ENCODE data around the gene TMEM245.
A peak's percentile ranks its signal among the peaks of the same experiment; 100 is the strongest.

TMEM245 gene

GRCh38 chr9:109014608-109015280 is 105.0 kb downstream of the TMEM245 start:
- H3F3A ChIP-seq (ENCODE audit: insufficient read depth, low read length), result peaks cover 6% of the 10 kb centered on the region; the same call in 1 of the 2 replicates

GRCh38 chr9:109013679-109014607 is 105.8 kb downstream of the TMEM245 start:
- peaks cover 6% of the 10 kb centered on the region; the same call in 1 of the 2 replicates for H3F3A ChIP-seq (ENCODE audit: insufficient read depth, low read length)
- H4K20me1 ChIP-seq (ENCODE audit: insufficient read depth, low read length), result no peaks in the 10 kb centered on the region
- peak overlapping the region; percentile 34; the same call in 1 of the 2 replicates for H3K9ac ChIP-seq (ENCODE audit: low read length)
- H2AFZ ChIP-seq (ENCODE audit: low read length), result 0 out of 2 replicates have a peak overlapping the region, but pooled peaks have one; percentile 8
- H3K27me3 ChIP-seq (ENCODE audit: insufficient read depth, low read length), result no peaks in the 10 kb centered on the region
- H3K79me2 ChIP-seq (ENCODE audit: insufficient read depth, low read length), result peaks cover 4% of the 10 kb centered on the region; the same call in 1 of the 2 replicates
- peak overlapping the region; percentile 47 for H3K27ac ChIP-seq (ENCODE audit: low read depth, low read length, poor library complexity, severe bottlenecking)
- TF ChIP-seq EZH2 (IDR thresholded peaks at IDR 0.05; ENCODE audit: borderline replicate concordance, low read length) (no peak), CTCF (IDR thresholded peaks at IDR 0.05; ENCODE audit: low read length) (no peak)
- H3K4me3 ChIP-seq (ENCODE audit: low read depth, low read length, poor library complexity, severe bottlenecking), result peak overlapping the region; percentile 86
- H3K9me2 ChIP-seq (ENCODE audit: low read depth, low read length), result no peaks in the 10 kb centered on the region
- peak overlapping the region; percentile 59 for H3K4me2 ChIP-seq (ENCODE audit: low read length)
- peaks cover under 1% of the 10 kb centered on the region; the same call in 1 of the 2 replicates for H3K36me3 ChIP-seq (ENCODE audit: insufficient read depth, low read length)
- no peaks in the 10 kb centered on the region for H3K9me3 ChIP-seq (ENCODE audit: low read length)
- peaks cover 34% of the 10 kb centered on the region for H3K4me1 ChIP-seq (ENCODE audit: insufficient read depth, low read length, severe bottlenecking)

More at GRCh38 chr9:109014608-109015280, 105.0 kb downstream of the TMEM245 start:
- Histone ChIP-seq H3K4me1 (ENCODE audit: insufficient read depth, low read length, severe bottlenecking) (peaks cover 34% of the 10 kb centered on the region), H3K9me3 (ENCODE audit: low read length) (no peaks in the 10 kb centered on the region), H3K9me2 (ENCODE audit: low read depth, low read length) (no peaks in the 10 kb centered on the region), H3K36me3 (ENCODE audit: insufficient read depth, low read length) (peaks cover 8% of the 10 kb centered on the region; the same call in 1 of the 2 replicates), H3K27me3 (ENCODE audit: insufficient read depth, low read length) (no peaks in the 10 kb centered on the region), H3K79me2 (ENCODE audit: insufficient read depth, low read length) (peaks cover 4% of the 10 kb centered on the region; the same call in 1 of the 2 replicates), H4K20me1 (ENCODE audit: insufficient read depth, low read length) (no peaks in the 10 kb centered on the region), H3K4me3 (ENCODE audit: low read depth, low read length, poor library complexity, severe bottlenecking) (no peak overlapping the region), H3K27ac (ENCODE audit: low read depth, low read length, poor library complexity, severe bottlenecking) (no peak overlapping the region), H3K9ac (ENCODE audit: low read length) (no peak overlapping the region), H3K4me2 (ENCODE audit: low read length) (no peak overlapping the region), H2AFZ (ENCODE audit: low read length) (no peak overlapping the region)
- no peak for TF ChIP-seq CTCF (IDR thresholded peaks at IDR 0.05; ENCODE audit: low read length)
- no peak for TF ChIP-seq EZH2 (IDR thresholded peaks at IDR 0.05; ENCODE audit: borderline replicate concordance, low read length)

- H2AFZ ChIP-seq (ENCODE audit: low read length), result 0 out of 2 replicates have a peak within 1 kb of the TSS, but pooled peaks have one; percentile 8
Observed at GRCh38 chr9:109012876-109013678, 106.7 kb downstream of the TMEM245 start, which contains the start of gene CTNNAL1. CTNNAL1 (minus strand) TSS chr9:109013499; CDS start chr9:109013442, 57 bp downstream.

More at GRCh38 chr9:109012876-109013678, 106.7 kb downstream of the TMEM245 start, which contains the start of gene CTNNAL1:
- peak within 1 kb of the TSS; percentile 47 for H3K27ac ChIP-seq (ENCODE audit: low read depth, low read length, poor library complexity, severe bottlenecking)
- peaks cover 6% of the 10 kb centered on the region; the same call in 1 of the 2 replicates for H3F3A ChIP-seq (ENCODE audit: insufficient read depth, low read length)
- H3K4me3 ChIP-seq (ENCODE audit: low read depth, low read length, poor library complexity, severe bottlenecking), result peak within 1 kb of the TSS; percentile 86
- H3K4me1 ChIP-seq (ENCODE audit: insufficient read depth, low read length, severe bottlenecking), result peaks cover 34% of the 10 kb centered on the region
- TF ChIP-seq CTCF (IDR thresholded peaks at IDR 0.05; ENCODE audit: low read length) (no peak), EZH2 (IDR thresholded peaks at IDR 0.05; ENCODE audit: borderline replicate concordance, low read length) (no peak)
- peak within 1 kb of the TSS; percentile 83 for H3K9ac ChIP-seq (ENCODE audit: low read length)
- peak within 1 kb of the TSS; percentile 76 for H3K4me2 ChIP-seq (ENCODE audit: low read length)
- H3K9me3 ChIP-seq (ENCODE audit: low read length), result no peaks in the 10 kb centered on the region
- no peaks in the 10 kb centered on the region for H4K20me1 ChIP-seq (ENCODE audit: insufficient read depth, low read length)
- H3K27me3 ChIP-seq (ENCODE audit: insufficient read depth, low read length), result no peaks in the 10 kb centered on the region
- H3K79me2 ChIP-seq (ENCODE audit: insufficient read depth, low read length), result peaks cover 4% of the 10 kb centered on the region; the same call in 1 of the 2 replicates
- H3K36me3 ChIP-seq (ENCODE audit: insufficient read depth, low read length), result no peaks in the 10 kb centered on the region
- no peaks in the 10 kb centered on the region for H3K9me2 ChIP-seq (ENCODE audit: low read depth, low read length)

Data from OCI-LY1 (cell line).